CMK (cell line): ENCODE results near the gene DNAH2.

Experiments used
- DNase-seq: peaks from one replicate; pipeline ENCODE4 v3.0.0-alpha.2; 2010; ENCODE audit warnings: low read depth

The DNAH2 gene

GRCh38 chr17:7839876-7840261 lies 122.3 kb downstream of the DNAH2 start:
- DNase-seq = no peak

GRCh38 chr17:7840441-7840840 lies 122.9 kb downstream of the DNAH2 start:
- DNase-seq = no peak

GRCh38 chr17:7840875-7841274 lies 123.3 kb downstream of the DNAH2 start:
- DNase-seq = no peak

- DNase-seq = no peak
Observed at GRCh38 chr17:7841396-7841914, 123.9 kb downstream of the DNAH2 start.

- DNase-seq = no peak
Observed at GRCh38 chr17:7841915-7842379, 124.4 kb downstream of the DNAH2 start.

GRCh38 chr17:7842380-7843256 lies 125.1 kb downstream of the DNAH2 start:
- DNase-seq = no peak

GRCh38 chr17:7843257-7843535 lies 125.7 kb downstream of the DNAH2 start:
- DNase-seq = no peak

- DNase-seq = no peak
Observed at GRCh38 chr17:7843536-7844291, 126.2 kb downstream of the DNAH2 start.

GRCh38 chr17:7844292-7845154 lies 127.0 kb downstream of the DNAH2 start:
- no peak for DNase-seq

- DNase-seq = no peak
Observed at GRCh38 chr17:7845359-7846062, 128.0 kb downstream of the DNAH2 start.

GRCh38 chr17:7846063-7846735 lies 128.7 kb downstream of the DNAH2 start:
- DNase-seq = no peak

- no peak for DNase-seq
Observed at GRCh38 chr17:7846765-7847661, 129.5 kb downstream of the DNAH2 start.

GRCh38 chr17:7848131-7848579 lies 130.6 kb downstream of the DNAH2 start:
- DNase-seq = no peak

- DNase-seq = no peak
Observed at GRCh38 chr17:7848739-7849129, 131.2 kb downstream of the DNAH2 start.

GRCh38 chr17:7849130-7849750 lies 131.7 kb downstream of the DNAH2 start:
- DNase-seq = no peak

- no peak for DNase-seq
Observed at GRCh38 chr17:7849751-7850504, 132.4 kb downstream of the DNAH2 start.

- no peak for DNase-seq
Observed at GRCh38 chr17:7850701-7851437, 133.3 kb downstream of the DNAH2 start.
